Ishikawa (cell line): ENCODE measurements around the gene TADA2A.

ENCODE experiments used
- CEBPB ChIP-seq: IDR thresholded peaks from 2 replicates; pipeline ENCODE4 v1.6.1; 2012
- CREB1 ChIP-seq: IDR thresholded peaks from 2 replicates; pipeline ENCODE4 v1.6.1; 2012; ENCODE audit warnings: low read depth
- EGR1 ChIP-seq: IDR thresholded peaks from 2 replicates; pipeline ENCODE4 v1.6.1; 2012
- EP300 ChIP-seq: IDR thresholded peaks from 2 replicates; pipeline ENCODE4 v1.6.1; 2012; ENCODE audit warnings: borderline replicate concordance
- FOXM1 ChIP-seq: IDR thresholded peaks from 2 replicates; pipeline ENCODE4 v1.6.1; 2012; ENCODE audit warnings: low read depth, borderline replicate concordance
- MAX ChIP-seq: IDR thresholded peaks from 2 replicates; pipeline ENCODE4 v1.6.1; 2012
- NFIC ChIP-seq: IDR thresholded peaks from 2 replicates; pipeline ENCODE4 v1.6.1; 2012
- REST ChIP-seq: IDR thresholded peaks from 2 replicates; pipeline ENCODE4 v1.6.1; 2012; ENCODE audit warnings: low read depth, mild to moderate bottlenecking
- TAF1 ChIP-seq: IDR thresholded peaks from 2 replicates; pipeline ENCODE4 v1.6.1; 2012; ENCODE audit warnings: low read depth, mild to moderate bottlenecking
- TCF12 ChIP-seq: IDR thresholded peaks from 2 replicates; pipeline ENCODE4 v1.6.1; 2012; ENCODE audit warnings: low read depth
- YY1 ChIP-seq: IDR thresholded peaks from 2 replicates; pipeline ENCODE4 v1.6.1; 2012; ENCODE audit warnings: low read depth
- TF ChIP-seq, protein P1 (sequence below): IDR thresholded peaks from 2 replicates; pipeline ENCODE4 v1.6.1; 2012

DNA sequence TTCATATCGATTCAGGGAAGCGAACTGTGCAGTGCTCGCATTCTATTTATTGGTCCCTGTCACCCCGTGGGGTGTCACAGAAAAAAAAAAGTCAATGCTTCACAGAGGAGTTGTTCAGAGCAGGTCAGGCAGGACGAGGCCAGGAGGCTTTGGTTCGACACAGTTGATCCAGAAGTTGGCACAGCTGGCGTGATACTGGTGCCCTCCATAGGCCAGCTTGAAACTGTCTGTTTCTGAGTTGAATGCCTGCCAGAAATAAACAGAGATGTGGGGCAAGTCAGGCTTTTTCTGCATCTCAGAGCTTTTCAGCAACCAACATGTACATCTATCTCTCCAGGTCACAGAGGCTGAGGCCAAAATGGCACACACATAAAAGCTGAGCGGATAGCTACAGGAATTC is 112.1 kb downstream of the TADA2A start:
- TF ChIP-seq EGR1 (no peak), YY1 (no peak), MAX (no peak), REST (no peak), TAF1 (no peak), CREB1 (no peak), EP300 (no peak), CEBPB (no peak), FOXM1 (no peak), TCF12 (no peak), NFIC (no peak)
- TF ChIP-seq, protein P1, sequence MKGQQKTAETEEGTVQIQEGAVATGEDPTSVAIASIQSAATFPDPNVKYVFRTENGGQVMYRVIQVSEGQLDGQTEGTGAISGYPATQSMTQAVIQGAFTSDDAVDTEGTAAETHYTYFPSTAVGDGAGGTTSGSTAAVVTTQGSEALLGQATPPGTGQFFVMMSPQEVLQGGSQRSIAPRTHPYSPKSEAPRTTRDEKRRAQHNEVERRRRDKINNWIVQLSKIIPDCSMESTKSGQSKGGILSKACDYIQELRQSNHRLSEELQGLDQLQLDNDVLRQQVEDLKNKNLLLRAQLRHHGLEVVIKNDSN: no peak
